Lower leg skin (tissue), 3 donors: ENCODE measurements around the gene UNC5A.

Experiments
- POLR2A ChIP-seq, 2 donors: fragments of 450-650 bp; IDR thresholded peaks; one replicate each; pipeline ENCODE4 v1.6.1; 2016 to 2017; ENCODE audit warnings: antibody characterized with exemption in 2 of 2, mild to moderate bottlenecking in 1 of 2, moderate library complexity in 1 of 2
- TF ChIP-seq, protein P1 (sequence below), 3 donors: fragments of 450-650 bp; IDR thresholded peaks; one replicate each; pipeline ENCODE4 v1.5.1; 2016; ENCODE audit warnings: antibody characterized with exemption in 3 of 3, mild to moderate bottlenecking in 3 of 3, moderate library complexity in 2 of 3

DNA sequence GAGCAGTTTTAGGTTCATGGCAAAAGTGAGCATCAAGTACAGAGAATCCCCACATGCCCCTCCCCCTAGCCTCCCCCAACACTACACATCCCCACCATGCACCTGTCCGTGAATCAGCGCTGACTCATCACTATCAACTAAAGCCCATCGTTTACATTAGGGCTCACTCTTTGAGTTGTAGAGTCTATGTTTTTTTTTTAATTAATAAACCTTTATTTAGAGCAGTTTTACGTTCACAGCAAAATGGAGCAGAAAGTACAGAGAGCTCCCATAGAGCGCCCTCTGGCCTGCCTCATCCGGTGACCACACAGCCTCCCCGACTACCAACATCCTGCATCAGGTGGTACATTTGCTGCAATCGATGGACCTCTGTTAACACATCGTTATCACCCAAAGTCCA, 47.9 kb upstream of the UNC5A start:
- TF ChIP-seq, protein P1, sequence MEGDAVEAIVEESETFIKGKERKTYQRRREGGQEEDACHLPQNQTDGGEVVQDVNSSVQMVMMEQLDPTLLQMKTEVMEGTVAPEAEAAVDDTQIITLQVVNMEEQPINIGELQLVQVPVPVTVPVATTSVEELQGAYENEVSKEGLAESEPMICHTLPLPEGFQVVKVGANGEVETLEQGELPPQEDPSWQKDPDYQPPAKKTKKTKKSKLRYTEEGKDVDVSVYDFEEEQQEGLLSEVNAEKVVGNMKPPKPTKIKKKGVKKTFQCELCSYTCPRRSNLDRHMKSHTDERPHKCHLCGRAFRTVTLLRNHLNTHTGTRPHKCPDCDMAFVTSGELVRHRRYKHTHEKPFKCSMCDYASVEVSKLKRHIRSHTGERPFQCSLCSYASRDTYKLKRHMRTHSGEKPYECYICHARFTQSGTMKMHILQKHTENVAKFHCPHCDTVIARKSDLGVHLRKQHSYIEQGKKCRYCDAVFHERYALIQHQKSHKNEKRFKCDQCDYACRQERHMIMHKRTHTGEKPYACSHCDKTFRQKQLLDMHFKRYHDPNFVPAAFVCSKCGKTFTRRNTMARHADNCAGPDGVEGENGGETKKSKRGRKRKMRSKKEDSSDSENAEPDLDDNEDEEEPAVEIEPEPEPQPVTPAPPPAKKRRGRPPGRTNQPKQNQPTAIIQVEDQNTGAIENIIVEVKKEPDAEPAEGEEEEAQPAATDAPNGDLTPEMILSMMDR (IDR thresholded peaks at IDR 0.05), result no peak
- TF ChIP-seq POLR2A (IDR thresholded peaks at IDR 0.05), result no peak
